ENCODE measurements around the gene P2RX1.

The P2RX1 gene

DNA sequence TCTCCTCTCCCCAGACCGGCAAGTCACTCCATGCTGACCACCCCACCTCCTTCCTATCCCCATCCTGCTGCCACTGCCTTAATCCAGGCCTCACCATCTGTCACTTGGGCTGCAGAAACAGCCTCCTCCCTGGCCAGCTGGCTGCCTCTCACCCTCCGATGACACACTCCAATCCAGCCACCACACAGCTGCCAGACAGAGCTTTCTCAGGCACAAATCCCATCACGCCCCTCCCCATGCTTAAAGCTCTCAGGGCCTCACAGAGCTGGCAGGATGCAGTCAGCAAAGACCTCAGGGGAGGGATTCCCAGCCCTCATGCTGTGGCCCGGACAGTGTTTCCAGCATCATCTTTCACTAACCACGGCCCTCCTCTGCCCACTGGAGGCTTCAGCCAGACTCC is 37.1 kb downstream of the P2RX1 start:
- TF ChIP-seq POLR2AphosphoS5 (IDR thresholded peaks at IDR 0.05; ENCODE audit: low read depth, low read length) (no peak), FOXP2 (optimal IDR thresholded peaks at IDR 0.05; ENCODE audit: borderline replicate concordance, extremely low read depth, extremely low read length, insufficient read depth) (no peak), SIN3A (IDR thresholded peaks at IDR 0.05; ENCODE audit: borderline replicate concordance, insufficient read depth, low read length) (no peak), TAF1 (IDR thresholded peaks at IDR 0.05; ENCODE audit: borderline replicate concordance, insufficient read depth, low read length) (no peak)
- TF ChIP-seq, protein P1, sequence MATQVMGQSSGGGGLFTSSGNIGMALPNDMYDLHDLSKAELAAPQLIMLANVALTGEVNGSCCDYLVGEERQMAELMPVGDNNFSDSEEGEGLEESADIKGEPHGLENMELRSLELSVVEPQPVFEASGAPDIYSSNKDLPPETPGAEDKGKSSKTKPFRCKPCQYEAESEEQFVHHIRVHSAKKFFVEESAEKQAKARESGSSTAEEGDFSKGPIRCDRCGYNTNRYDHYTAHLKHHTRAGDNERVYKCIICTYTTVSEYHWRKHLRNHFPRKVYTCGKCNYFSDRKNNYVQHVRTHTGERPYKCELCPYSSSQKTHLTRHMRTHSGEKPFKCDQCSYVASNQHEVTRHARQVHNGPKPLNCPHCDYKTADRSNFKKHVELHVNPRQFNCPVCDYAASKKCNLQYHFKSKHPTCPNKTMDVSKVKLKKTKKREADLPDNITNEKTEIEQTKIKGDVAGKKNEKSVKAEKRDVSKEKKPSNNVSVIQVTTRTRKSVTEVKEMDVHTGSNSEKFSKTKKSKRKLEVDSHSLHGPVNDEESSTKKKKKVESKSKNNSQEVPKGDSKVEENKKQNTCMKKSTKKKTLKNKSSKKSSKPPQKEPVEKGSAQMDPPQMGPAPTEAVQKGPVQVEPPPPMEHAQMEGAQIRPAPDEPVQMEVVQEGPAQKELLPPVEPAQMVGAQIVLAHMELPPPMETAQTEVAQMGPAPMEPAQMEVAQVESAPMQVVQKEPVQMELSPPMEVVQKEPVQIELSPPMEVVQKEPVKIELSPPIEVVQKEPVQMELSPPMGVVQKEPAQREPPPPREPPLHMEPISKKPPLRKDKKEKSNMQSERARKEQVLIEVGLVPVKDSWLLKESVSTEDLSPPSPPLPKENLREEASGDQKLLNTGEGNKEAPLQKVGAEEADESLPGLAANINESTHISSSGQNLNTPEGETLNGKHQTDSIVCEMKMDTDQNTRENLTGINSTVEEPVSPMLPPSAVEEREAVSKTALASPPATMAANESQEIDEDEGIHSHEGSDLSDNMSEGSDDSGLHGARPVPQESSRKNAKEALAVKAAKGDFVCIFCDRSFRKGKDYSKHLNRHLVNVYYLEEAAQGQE (IDR thresholded peaks at IDR 0.05; ENCODE audit: insufficient read depth in 1 of 2, low read depth in 2 of 2, low read length in 2 of 2): no peak

DNA sequence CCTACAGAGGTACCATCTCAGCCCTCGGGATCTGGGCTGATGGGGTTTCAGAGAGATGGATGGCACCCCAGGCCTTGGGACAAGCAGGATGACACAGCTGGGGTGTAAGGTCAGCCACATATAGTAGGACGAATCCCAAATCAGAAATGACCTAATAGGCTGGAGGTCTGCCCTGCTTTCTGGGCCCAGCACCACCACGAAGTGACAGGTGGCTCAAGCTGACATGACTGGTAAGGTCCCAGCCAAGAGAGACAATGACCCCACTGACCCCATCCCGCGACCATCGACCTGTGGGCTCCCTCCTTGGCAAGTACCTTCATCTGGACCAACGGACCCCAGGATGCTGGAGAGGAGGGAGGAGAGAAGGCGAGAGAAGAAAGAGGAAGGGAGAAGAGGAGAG is 39.0 kb downstream of the P2RX1 start:
- TF ChIP-seq TAF1 (IDR thresholded peaks at IDR 0.05; ENCODE audit: borderline replicate concordance, insufficient read depth, low read length) (no peak), SIN3A (IDR thresholded peaks at IDR 0.05; ENCODE audit: borderline replicate concordance, insufficient read depth, low read length) (no peak), POLR2AphosphoS5 (IDR thresholded peaks at IDR 0.05; ENCODE audit: low read depth, low read length) (no peak), FOXP2 (optimal IDR thresholded peaks at IDR 0.05; ENCODE audit: borderline replicate concordance, extremely low read depth, extremely low read length, insufficient read depth) (no peak)
- TF ChIP-seq, protein P1 (IDR thresholded peaks at IDR 0.05; ENCODE audit: insufficient read depth in 1 of 2, low read depth in 2 of 2, low read length in 2 of 2): no peak

- TF ChIP-seq POLR2AphosphoS5 (IDR thresholded peaks at IDR 0.05; ENCODE audit: low read depth, low read length): no peak
- TF ChIP-seq, protein P1 (IDR thresholded peaks at IDR 0.05; ENCODE audit: insufficient read depth in 1 of 2, low read depth in 2 of 2, low read length in 2 of 2): no peak
These were observed 40.9 kb downstream of the P2RX1 start for GRCh38 chr17:3875317-3875716.

DNA sequence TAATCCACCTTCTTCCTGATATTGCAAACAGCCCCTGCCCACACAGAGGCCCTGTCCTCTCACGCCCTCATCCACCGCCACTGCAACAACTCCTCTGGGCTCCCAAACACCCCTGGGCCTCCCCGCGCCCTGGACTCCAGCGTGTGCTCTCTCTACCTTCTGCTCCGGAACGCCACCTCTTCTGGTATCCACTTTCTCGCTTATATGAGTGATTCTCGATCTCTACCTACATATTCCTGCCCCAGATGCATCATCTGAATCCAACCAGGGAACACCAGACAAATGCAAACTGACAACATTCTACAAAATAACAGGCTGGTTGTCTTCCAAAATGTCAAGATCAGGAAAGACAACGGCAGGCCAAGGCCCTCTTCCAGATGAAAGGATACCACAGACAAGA is 42.4 kb downstream of the P2RX1 start:
- TF ChIP-seq SIN3A (IDR thresholded peaks at IDR 0.05; ENCODE audit: borderline replicate concordance, insufficient read depth, low read length) (no peak), FOXP2 (optimal IDR thresholded peaks at IDR 0.05; ENCODE audit: borderline replicate concordance, extremely low read depth, extremely low read length, insufficient read depth) (no peak), POLR2AphosphoS5 (IDR thresholded peaks at IDR 0.05; ENCODE audit: low read depth, low read length) (no peak), TAF1 (IDR thresholded peaks at IDR 0.05; ENCODE audit: borderline replicate concordance, insufficient read depth, low read length) (no peak)
- TF ChIP-seq, protein P1 (IDR thresholded peaks at IDR 0.05; ENCODE audit: insufficient read depth in 1 of 2, low read depth in 2 of 2, low read length in 2 of 2): no peak

GRCh38 chr17:3870871-3871306 is 45.4 kb downstream of the P2RX1 start:
- TF ChIP-seq FOXP2 (optimal IDR thresholded peaks at IDR 0.05; ENCODE audit: borderline replicate concordance, extremely low read depth, extremely low read length, insufficient read depth): no peak
- TF ChIP-seq SIN3A (IDR thresholded peaks at IDR 0.05; ENCODE audit: borderline replicate concordance, insufficient read depth, low read length): no peak
- TF ChIP-seq, protein P1 (IDR thresholded peaks at IDR 0.05; ENCODE audit: insufficient read depth in 1 of 2, low read depth in 2 of 2, low read length in 2 of 2): no peak
- no peak for TF ChIP-seq POLR2AphosphoS5 (IDR thresholded peaks at IDR 0.05; ENCODE audit: low read depth, low read length)
- TF ChIP-seq TAF1 (IDR thresholded peaks at IDR 0.05; ENCODE audit: borderline replicate concordance, insufficient read depth, low read length): no peak
